H9 (cell line): ENCODE data around the gene TLR8. TPM values are rescaled to one million over a fixed set of nuclear protein-coding genes. Genes with fewer than 3 reads are reported as not detected.

ENCODE experiments used
- DNase-seq: peaks from one replicate; pipeline ENCODE4 v3.0.0-alpha.2; 2017
- H2AFZ ChIP-seq: one replicate; pipeline ENCODE4 v1.6.1; 2013; ENCODE audit warnings: mild to moderate bottlenecking, low read length, control low read depth, moderate library complexity
- H2AK5ac ChIP-seq: 2 replicates; pipeline ENCODE4 v1.6.1; 2013; ENCODE audit warnings: low read length, control low read depth, mixed read lengths; ENCODE audit not compliant: insufficient read length
- H2BK120ac ChIP-seq: one replicate; pipeline ENCODE4 v1.6.1; 2013; ENCODE audit warnings: low read depth, mild to moderate bottlenecking, low read length, control low read depth, inconsistent platforms; ENCODE audit not compliant: poor library complexity, severe bottlenecking
- H2BK12ac ChIP-seq: 2 replicates; pipeline ENCODE4 v1.6.1; 2013; ENCODE audit warnings: low read length, control low read depth, mixed read lengths, low read depth; ENCODE audit not compliant: insufficient read length
- H2BK15ac ChIP-seq: 2 replicates; pipeline ENCODE4 v1.6.1; 2013; ENCODE audit warnings: low read depth, low read length, control low read depth
- H2BK20ac ChIP-seq: one replicate; pipeline ENCODE4 v1.6.1; 2013; ENCODE audit warnings: low read depth, mild to moderate bottlenecking, low read length, control low read depth, inconsistent platforms; ENCODE audit not compliant: poor library complexity, severe bottlenecking
- H2BK5ac ChIP-seq: 2 replicates; pipeline ENCODE4 v1.6.1; 2013; ENCODE audit warnings: low read length, control low read depth, mixed read lengths; ENCODE audit not compliant: insufficient read length
- H3K14ac ChIP-seq: 2 replicates; pipeline ENCODE4 v1.6.1; 2013; ENCODE audit warnings: low read length, control low read depth; ENCODE audit not compliant: insufficient read depth
- H3K18ac ChIP-seq: 2 replicates; pipeline ENCODE4 v1.6.1; 2013; ENCODE audit warnings: low read depth, mild to moderate bottlenecking, mixed read lengths, low read length, control low read depth; ENCODE audit not compliant: insufficient read length
- H3K23ac ChIP-seq: 2 replicates; pipeline ENCODE4 v1.6.1; 2013; ENCODE audit warnings: low read length, control low read depth, mixed read lengths, low read depth; ENCODE audit not compliant: insufficient read length
- H3K23me2 ChIP-seq: 2 replicates; pipeline ENCODE4 v1.6.1; 2013; ENCODE audit warnings: low read depth, mild to moderate bottlenecking, mixed read lengths, low read length, control low read depth; ENCODE audit not compliant: insufficient read length, poor library complexity, severe bottlenecking
- H3K27ac ChIP-seq: 2 replicates; pipeline ENCODE4 v1.5.1; 2013; ENCODE audit warnings: low read length, control low read depth, mixed read lengths, low read depth; ENCODE audit not compliant: insufficient read length
- H3K27me3 ChIP-seq: 2 replicates; pipeline ENCODE4 v1.6.1; 2013; ENCODE audit warnings: low read length, control low read depth, inconsistent platforms; ENCODE audit not compliant: insufficient read depth
- H3K4ac ChIP-seq: 2 replicates; pipeline ENCODE4 v1.6.1; 2013; ENCODE audit warnings: low read depth, mild to moderate bottlenecking, control low read depth, inconsistent platforms, low read length, moderate library complexity
- H3K4me1 ChIP-seq: 2 replicates; pipeline ENCODE4 v1.6.1; 2013; ENCODE audit warnings: low read length, control low read depth, inconsistent platforms; ENCODE audit not compliant: insufficient read depth
- H3K4me2 ChIP-seq: 2 replicates; pipeline ENCODE4 v1.6.1; 2013; ENCODE audit warnings: low read length, control low read depth, mixed read lengths; ENCODE audit not compliant: insufficient read length, insufficient read depth
- H3K56ac ChIP-seq: 2 replicates; pipeline ENCODE4 v1.6.1; 2013; ENCODE audit warnings: low read depth, mild to moderate bottlenecking, mixed read lengths, low read length, control low read depth; ENCODE audit not compliant: insufficient read length
- H3K79me1 ChIP-seq: 2 replicates; pipeline ENCODE4 v1.6.1; 2013; ENCODE audit warnings: low read depth, mild to moderate bottlenecking, moderate library complexity, low read length, control low read depth, inconsistent platforms; ENCODE audit not compliant: insufficient read depth, poor library complexity, severe bottlenecking
- H3K79me2 ChIP-seq: 2 replicates; pipeline ENCODE4 v1.6.1; 2013; ENCODE audit warnings: low read length, control low read depth, inconsistent platforms; ENCODE audit not compliant: insufficient read depth
- H3K9ac ChIP-seq: 2 replicates; pipeline ENCODE4 v1.6.1; 2013; ENCODE audit warnings: low read length, control low read depth, mixed read lengths; ENCODE audit not compliant: insufficient read length; ENCODE audit errors: extremely low read depth
- H3K9me3 ChIP-seq: one replicate; pipeline ENCODE4 v1.6.1; 2013; ENCODE audit warnings: low read depth, low read length, inconsistent platforms; ENCODE audit not compliant: control insufficient read depth
- H3T11ph ChIP-seq: one replicate; pipeline ENCODE4 v1.6.1; 2013; ENCODE audit warnings: mild to moderate bottlenecking, low read length, control low read depth, inconsistent platforms
- H4K20me1 ChIP-seq: one replicate; pipeline ENCODE4 v1.6.1; 2013; ENCODE audit not compliant: control insufficient read depth, insufficient read length, insufficient read depth
- H4K5ac ChIP-seq: 2 replicates; pipeline ENCODE4 v1.6.1; 2013; ENCODE audit warnings: low read depth, mild to moderate bottlenecking, mixed read lengths, low read length, control low read depth; ENCODE audit not compliant: insufficient read length
- H4K8ac ChIP-seq: replicated peaks from 2 replicates; pipeline ENCODE4 v1.6.1; 2013; ENCODE audit warnings: low read length, control low read depth, mixed read lengths, low read depth; ENCODE audit not compliant: insufficient read length
- H4K91ac ChIP-seq: 2 replicates; pipeline ENCODE4 v1.6.1; 2013; ENCODE audit warnings: low read depth, mild to moderate bottlenecking, moderate library complexity, mixed read lengths, low read length, control low read depth; ENCODE audit not compliant: insufficient read length
- H3K27ac Mint-ChIP-seq, 3 experiments: 2 replicates in 2 of 3; 3 replicates in 1 of 3; pipeline ENCODE4 v1.8.0; 2020 to 2021; ENCODE audit warnings: mixed read lengths in 3 of 3, mild to moderate bottlenecking in 1 of 3, moderate library complexity in 1 of 3
- H3K27me3 Mint-ChIP-seq: 2 replicates; pipeline ENCODE4 v1.8.0; 2021; ENCODE audit warnings: low read depth, mild to moderate bottlenecking, moderate library complexity, mixed read lengths
- H3K36me3 Mint-ChIP-seq, 3 experiments: 2 replicates in 2 of 3; 3 replicates in 1 of 3; pipeline ENCODE4 v1.8.0; 2020 to 2021; ENCODE audit warnings: low read depth in 3 of 3, mixed read lengths in 3 of 3; ENCODE audit not compliant: insufficient read depth in 1 of 3
- H3K4me1 Mint-ChIP-seq, 2 experiments: 2 replicates each; pipeline ENCODE4 v1.8.0; 2020; ENCODE audit warnings: mixed read lengths in 2 of 2
- H3K4me3 Mint-ChIP-seq, 2 experiments: 2 replicates in 1 of 2; 3 replicates in 1 of 2; pipeline ENCODE4 v1.8.0; 2020 to 2021; ENCODE audit warnings: mild to moderate bottlenecking in 2 of 2, mixed read lengths in 2 of 2, moderate library complexity in 1 of 2
- H3K9me3 Mint-ChIP-seq, 2 experiments: 2 replicates in 1 of 2; 3 replicates in 1 of 2; pipeline ENCODE4 v1.8.0; 2020; ENCODE audit warnings: mild to moderate bottlenecking in 2 of 2, mixed read lengths in 2 of 2, moderate library complexity in 1 of 2
- CTCF ChIP-seq: fragments of 200-600 bp; sonication (generic); conservative IDR thresholded peaks from 3 replicates; pipeline ENCODE4 v1.8.0; 2021; ENCODE audit warnings: antibody characterized with exemption, mild to moderate bottlenecking
- WGBS: extraction: QIAGEN DNeasy Blood & Tissue Kit; methylation state at CpG from one replicate; pipeline ENCODE4 v1.1.7; 2013; ENCODE audit warnings: missing lambda C conversion rate, low lambda C conversion rate, mixed read lengths; ENCODE audit not compliant: insufficient read length; ENCODE audit errors: extremely low coverage; 5-methylcytosine and 5-hydroxymethylcytosine counted together
- total RNA-seq: library from RNA; stranded (reverse); gene quantifications from 2 replicates; pipeline ENCODE4 v1.2.1, GENCODE V29; 2021

TLR8 gene
- total RNA-seq, 1 experiment from 2014 or later, result not detected

DNA sequence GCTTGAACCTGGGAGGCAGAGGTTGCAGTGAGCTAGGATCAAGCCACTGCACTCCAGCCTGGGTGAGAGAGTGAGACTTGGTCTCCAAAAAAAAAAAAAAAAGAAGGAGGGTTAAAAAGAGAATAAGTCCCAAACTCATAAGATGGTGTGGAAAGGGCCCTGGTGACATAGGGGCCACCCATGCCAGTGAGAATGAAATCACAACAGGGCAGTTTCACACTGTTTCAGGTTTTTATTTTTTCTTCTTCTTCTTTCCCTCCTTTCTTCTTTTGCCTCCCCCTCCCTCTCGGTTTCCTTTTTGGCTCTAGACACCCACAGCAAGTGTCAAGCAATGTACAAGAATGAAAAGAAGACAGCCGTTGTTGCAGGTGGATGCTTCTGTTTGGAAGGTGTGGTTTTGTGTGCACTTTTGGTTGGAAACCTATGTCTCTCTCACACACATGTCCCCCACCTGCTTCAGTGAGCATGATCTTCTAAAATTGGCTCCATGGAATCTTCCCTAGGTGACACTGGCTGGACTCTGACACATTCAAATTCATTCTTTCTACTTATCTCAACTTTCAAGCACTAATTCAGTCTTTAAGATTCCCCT, 14.4 kb upstream of the TLR8 start:
- H2AK5ac ChIP-seq, result no peak overlapping the region
- no peak overlapping the region for H2BK20ac ChIP-seq
- H3K27ac Mint-ChIP-seq, result no peak overlapping the region; a peak in 1 of 7 replicates
- H3K18ac ChIP-seq, result no peak overlapping the region
- H3K4me3 Mint-ChIP-seq, result no peak overlapping the region
- no peak for TF ChIP-seq CTCF
- H3K4me1 ChIP-seq, result no peaks in the 10 kb centered on the region
- H3K27me3 Mint-ChIP-seq, result peaks cover 3% of the 10 kb centered on the region
- H4K5ac ChIP-seq, result no peak overlapping the region
- H3K79me2 ChIP-seq, result no peaks in the 10 kb centered on the region
- DNase-seq, result no peak
- H2BK12ac ChIP-seq, result no peak overlapping the region
- H3K9me3 Mint-ChIP-seq, result peaks cover 55 to 64% of the 10 kb centered on the region in 2 experiments
- H3T11ph ChIP-seq, result no peak overlapping the region
- no peak overlapping the region for H3K23ac ChIP-seq
- H3K4me1 Mint-ChIP-seq, result peaks cover 0 to 3% of the 10 kb centered on the region in 2 experiments; a peak in 1 of 4 replicates
- H3K9me3 ChIP-seq, result no peaks in the 10 kb centered on the region
- H2AFZ ChIP-seq, result no peak overlapping the region
- H3K23me2 ChIP-seq, result no peaks in the 10 kb centered on the region
- H3K36me3 Mint-ChIP-seq, result peaks cover 0 to 5% (median 0%) of the 10 kb centered on the region in 3 experiments; a peak in 2 of 7 replicates
- no peaks in the 10 kb centered on the region for H4K20me1 ChIP-seq
- H4K91ac ChIP-seq, result no peak overlapping the region
- H3K56ac ChIP-seq, result no peak overlapping the region
- no peak overlapping the region for H3K4me2 ChIP-seq
- no peak overlapping the region for H2BK5ac ChIP-seq
- H3K27me3 ChIP-seq, result no peaks in the 10 kb centered on the region
- H3K4ac ChIP-seq, result no peak overlapping the region
- H3K27ac ChIP-seq, result no peak overlapping the region
- no peak overlapping the region for H3K14ac ChIP-seq
- no peak overlapping the region for H2BK120ac ChIP-seq
- H2BK15ac ChIP-seq, result no peak overlapping the region
- no peak overlapping the region for H3K9ac ChIP-seq
- WGBS, result no CpG with 5 or more reads among the region's 2 CpGs
- H3K79me1 ChIP-seq, result no peaks in the 10 kb centered on the region
- H4K8ac ChIP-seq, result no peak overlapping the region
